Hepatocyte (in vitro differentiated cells): Measurements from ENCODE around the gene NRTN. TPM values are rescaled to one million over a fixed set of nuclear protein-coding genes. Genes with fewer than 3 reads are reported as not detected.

ENCODE experiments used
- DNase-seq: peaks from one replicate; pipeline ENCODE4 v3.0.0-alpha.2; 2016; ENCODE audit warnings: low spot score
- H2AFZ ChIP-seq: fragments of 200-600 bp; sonication (generic); 2 replicates; pipeline ENCODE4 v1.6.0; 2016; ENCODE audit warnings: antibody characterized with exemption, mild to moderate bottlenecking
- H3K27ac ChIP-seq: fragments of 200-600 bp; sonication (generic); 2 replicates; pipeline ENCODE4 v1.5.1; 2016; ENCODE audit warnings: mild to moderate bottlenecking
- H3K27me3 ChIP-seq: fragments of 200-600 bp; sonication (generic); 2 replicates; pipeline ENCODE4 v1.6.1; 2016
- H3K36me3 ChIP-seq: fragments of 200-600 bp; sonication (generic); replicated peaks from 2 replicates; pipeline ENCODE4 v1.5.1; 2016; ENCODE audit warnings: low read depth; ENCODE audit not compliant: insufficient read depth
- H3K4me1 ChIP-seq: fragments of 200-600 bp; sonication (generic); 2 replicates; pipeline ENCODE4 v1.5.1; 2016; ENCODE audit warnings: mild to moderate bottlenecking, moderate library complexity; ENCODE audit not compliant: insufficient read depth
- H3K4me2 ChIP-seq: fragments of 200-600 bp; sonication (generic); 2 replicates; pipeline ENCODE4 v1.6.0; 2016
- H3K4me3 ChIP-seq: fragments of 200-600 bp; sonication (generic); 2 replicates; pipeline ENCODE4 v1.5.1; 2016; ENCODE audit warnings: mild to moderate bottlenecking
- H3K79me2 ChIP-seq: fragments of 200-600 bp; sonication (generic); 2 replicates; pipeline ENCODE4 v1.6.0; 2017; ENCODE audit warnings: mild to moderate bottlenecking
- H3K9me2 ChIP-seq: fragments of 200-600 bp; sonication (generic); replicated peaks from 2 replicates; pipeline ENCODE4 v1.6.0; 2017; ENCODE audit warnings: mild to moderate bottlenecking; ENCODE audit not compliant: insufficient read depth
- H3K9me3 ChIP-seq: fragments of 200-600 bp; sonication (generic); 2 replicates; pipeline ENCODE4 v1.5.1; 2016; ENCODE audit warnings: low read depth, mild to moderate bottlenecking
- H4K20me1 ChIP-seq: fragments of 200-600 bp; sonication (generic); 2 replicates; pipeline ENCODE4 v1.6.0; 2016; ENCODE audit warnings: mild to moderate bottlenecking; ENCODE audit not compliant: insufficient read depth, poor library complexity, severe bottlenecking
- CTCF ChIP-seq: fragments of 200-600 bp; sonication (generic); IDR thresholded peaks from 2 replicates; pipeline ENCODE4 v1.5.1; 2016; ENCODE audit warnings: antibody characterized with exemption, mild to moderate bottlenecking; ENCODE audit not compliant: poor library complexity
- EZH2 ChIP-seq: fragments of 200-600 bp; sonication (generic); IDR thresholded peaks from 2 replicates; pipeline ENCODE4 v1.6.1; 2016; ENCODE audit warnings: antibody characterized with exemption, mild to moderate bottlenecking, borderline replicate concordance
- EZH2phosphoT487 ChIP-seq: fragments of 200-600 bp; sonication (generic); IDR thresholded peaks from one replicate; pipeline ENCODE4 v1.6.1; 2018; ENCODE audit warnings: antibody characterized with exemption, mild to moderate bottlenecking, low read depth, moderate library complexity; ENCODE audit not compliant: unreplicated experiment, severe bottlenecking
- WGBS: methylation state at CpG from one replicate; pipeline ENCODE4 v1.1.6; 2016; ENCODE audit warnings: low lambda C conversion rate; ENCODE audit errors: missing lambda C conversion rate; 5-methylcytosine and 5-hydroxymethylcytosine counted together
- polyA plus RNA-seq: library from polyadenylated mRNA; unstranded; fragments of >200 nt; fragmentation: Nextera tagmentation; extraction: Ambion mirVana; gene quantifications from 2 replicates; pipeline ENCODE4 v1.2.1, GENCODE V29; 2016
- total RNA-seq: library from RNA; depleted of rRNA; stranded (reverse); fragments of >200 nt; gene quantifications from 2 replicates; pipeline ENCODE4 v1.2.3, GENCODE V29; 2014

Gene NRTN
- total and polyA plus RNA-seq, 2 experiments from 2014 or later, result 2.7 to 31.1 TPM

GRCh38 chr19:5827891-5828660 lies 23.2 kb downstream of the NRTN start:
- Histone ChIP-seq H3K4me1 (peaks cover 18% of the 10 kb centered on the region), H4K20me1 (no peaks in the 10 kb centered on the region), H3K79me2 (no peaks in the 10 kb centered on the region), H3K9me2 (no peaks in the 10 kb centered on the region), H3K27ac (peak overlapping the region; percentile 96), H3K4me2 (peak overlapping the region; percentile 96), H3K9me3 (no peaks in the 10 kb centered on the region), H3K36me3 (no peaks in the 10 kb centered on the region), H2AFZ (peak overlapping the region; percentile 61), H3K4me3 (peak overlapping the region; percentile 52), H3K27me3 (no peaks in the 10 kb centered on the region)
- TF ChIP-seq CTCF (no peak), EZH2 (no peak), EZH2phosphoT487 (no peak)
- WGBS, result 2% methylated on average over 61 of the region's 91 CpGs
- DNase-seq, result peak; percentile 98

- peak overlapping the region; percentile 96 for H3K4me2 ChIP-seq
- H4K20me1 ChIP-seq, result no peaks in the 10 kb centered on the region
- no peaks in the 10 kb centered on the region for H3K36me3 ChIP-seq
- no peaks in the 10 kb centered on the region for H3K9me3 ChIP-seq
- no peaks in the 10 kb centered on the region for H3K79me2 ChIP-seq
- peak overlapping the region; percentile 96 for H3K27ac ChIP-seq
- 10% methylated on average over 35 of the region's 47 CpGs for WGBS
- H3K4me1 ChIP-seq, result peaks cover 18% of the 10 kb centered on the region
- TF ChIP-seq EZH2 (no peak), CTCF (no peak), EZH2phosphoT487 (no peak)
- DNase-seq, result peak; percentile 89
- H3K4me3 ChIP-seq, result peak overlapping the region; percentile 52
- H3K9me2 ChIP-seq, result no peaks in the 10 kb centered on the region
- H2AFZ ChIP-seq, result peak overlapping the region; percentile 61
- H3K27me3 ChIP-seq, result no peaks in the 10 kb centered on the region
These were observed 24.0 kb downstream of the NRTN start for GRCh38 chr19:5828661-5829566.

- WGBS, result 68% methylated on average over 31 of the region's 34 CpGs
- H3K4me2 ChIP-seq, result peak overlapping the region; percentile 96
- no peak overlapping the region for H3K4me3 ChIP-seq
- no peaks in the 10 kb centered on the region for H3K9me3 ChIP-seq
- no peaks in the 10 kb centered on the region for H3K36me3 ChIP-seq
- TF ChIP-seq EZH2phosphoT487, result no peak
- no peak for TF ChIP-seq EZH2
- TF ChIP-seq CTCF, result no peak
- H3K27me3 ChIP-seq, result no peaks in the 10 kb centered on the region
- no peaks in the 10 kb centered on the region for H3K9me2 ChIP-seq
- peak overlapping the region; percentile 96 for H3K27ac ChIP-seq
- no peaks in the 10 kb centered on the region for H4K20me1 ChIP-seq
- H2AFZ ChIP-seq, result no peak overlapping the region
- H3K79me2 ChIP-seq, result no peaks in the 10 kb centered on the region
- DNase-seq, result no peak
- peaks cover 18% of the 10 kb centered on the region for H3K4me1 ChIP-seq
These were observed 24.9 kb downstream of the NRTN start for GRCh38 chr19:5829567-5830310.
